ENCODE measurements around the gene LRRC8B. TPM values are rescaled to one million over a fixed set of nuclear protein-coding genes. Genes with fewer than 3 reads are reported as not detected.

LRRC8B gene
- total and polyA plus RNA-seq, 2 of the 8 experiments (the other 6 are each of a cell fraction or from before 2014, with no cell fraction given), result 18.4 to 29.2 TPM

- Histone ChIP-seq H2AK5ac (ENCODE audit: low read depth, low read length) (no peak overlapping the region), H3K27ac (ENCODE audit: low read depth, low read length) (no peak overlapping the region), H3K4me2 (ENCODE audit: insufficient read depth in 1 of 2, low read depth in 2 of 2, low read length in 2 of 2) (no peak overlapping the region), H4K8ac (ENCODE audit: extremely low read depth, insufficient read depth, low read length) (no peak overlapping the region), H4K20me1 (replicated peaks in 1 of 2; ENCODE audit: control insufficient read depth in 1 of 2, insufficient read depth in 2 of 2, low read length in 2 of 2) (no peaks in the 10 kb centered on the region), H3K4me1 (replicated peaks in 1 of 4; ENCODE audit: control insufficient read depth in 3 of 4, insufficient read depth in 4 of 4, low read length in 3 of 4) (no peaks in the 10 kb centered on the region), H3K36me3 (ENCODE audit: control insufficient read depth in 2 of 4, insufficient read depth in 4 of 4, low read length in 3 of 4) (no peaks in the 10 kb centered on the region), H4K5ac (ENCODE audit: insufficient read length, low read depth, low read length) (no peak overlapping the region), H2BK20ac (ENCODE audit: low read length) (no peak overlapping the region), H2BK12ac (ENCODE audit: low read depth, low read length) (no peak overlapping the region), H3K18ac (ENCODE audit: extremely low read depth, low read length) (no peak overlapping the region), H3K4ac (replicated peaks; ENCODE audit: insufficient read length, low read depth, low read length) (no peak overlapping the region), H3K9me3 (ENCODE audit: insufficient read depth in 2 of 2, low read depth in 1 of 2, low read length in 1 of 2) (no peaks in the 10 kb centered on the region), H3K23ac (ENCODE audit: insufficient read length) (no peak overlapping the region), H3K79me1 (ENCODE audit: low read depth, low read length) (no peaks in the 10 kb centered on the region), H3K9ac (replicated peaks in 1 of 4; ENCODE audit: extremely low read depth in 1 of 4, low read depth in 3 of 4, low read length in 3 of 4) (no peak overlapping the region), H3K27me3 (replicated peaks in 1 of 4; ENCODE audit: control insufficient read depth in 3 of 4, extremely low read depth in 1 of 4, insufficient read depth in 3 of 4, low read length in 3 of 4) (no peaks in the 10 kb centered on the region), H2BK120ac (replicated peaks; ENCODE audit: low read depth, low read length) (no peak overlapping the region), H3K23me2 (ENCODE audit: low read depth, low read length) (no peaks in the 10 kb centered on the region), H3K4me3 (ENCODE audit: extremely low read depth in 1 of 4, insufficient read depth in 2 of 4, low read depth in 3 of 4, low read length in 4 of 4) (no peak overlapping the region), H3K79me2 (ENCODE audit: control insufficient read depth in 1 of 2, insufficient read depth in 2 of 2, low read length in 2 of 2) (no peaks in the 10 kb centered on the region), H2AFZ (ENCODE audit: low read length) (no peak overlapping the region), H3K14ac (ENCODE audit: insufficient read length) (no peak overlapping the region), H2BK15ac (ENCODE audit: low read length) (no peak overlapping the region), H3K56ac (replicated peaks; ENCODE audit: insufficient read length, low read depth, low read length) (no peak overlapping the region), H2BK5ac (ENCODE audit: low read depth, low read length) (no peak overlapping the region), H4K91ac (replicated peaks; ENCODE audit: insufficient read length, low read length) (no peak overlapping the region)
- POLR2A ChIA-PET (ENCODE audit: partially characterized antibody), result interaction anchor here (1.1 kb wide), 1 partner anchor 16 kb away, joined by 3 read pairs; no protein-coding TSS in a partner anchor
- no peak for FAIRE-seq
- WGBS, 2 experiments (ENCODE audit: extremely low coverage in 1 of 2, insufficient coverage in 1 of 2, insufficient read length in 1 of 2, insufficient replicate concordance in 2 of 2, low coverage in 1 of 2, low lambda C conversion rate in 2 of 2, missing lambda C conversion rate in 1 of 2), result 87% methylated on average over 9 of the region's 9 CpGs; no CpG with 5 or more reads in 1 of the 2 experiments
- CTCF ChIA-PET (ENCODE audit: partially characterized antibody), result interaction anchor here (0.6 to 3.7 kb wide), 10 partner anchors 9 to 686 kb away, joined by 3 to 18 read pairs (median 5); no protein-coding TSS in a partner anchor
- no peak for DNase-seq (ENCODE audit: low read depth in 1 of 2, low spot score in 2 of 2)
- TF ChIP-seq RFX5 (IDR thresholded peaks at IDR 0.05; ENCODE audit: borderline replicate concordance, low read depth, low read length) (no peak), BACH1 (IDR thresholded peaks at IDR 0.05; ENCODE audit: low read length) (no peak), CEBPB (IDR thresholded peaks at IDR 0.05; ENCODE audit: low read depth, low read length) (no peak), JUND (IDR thresholded peaks at IDR 0.05; ENCODE audit: low read length) (no peak)
Observed at GRCh38 chr1:89608319-89608983, 83.8 kb downstream of the LRRC8B start.

Data from H1 (cell line).